Endothelial cell of hepatic sinusoid (primary cell): ENCODE measurements around the gene HM13.
"Not testable (repeated sequence)": the region's sequence is repeated elsewhere in the genome, so short reads cannot be mapped to it uniquely, and the experiment has no call there.

Source experiments
- in situ Hi-C: cut with HindIII; loops from 2 replicates; pipeline ENCODE4 v1.10.0; 2017; ENCODE audit warnings: low sequenced_read_pairs

Gene HM13

GRCh38 chr20:31579941-31580651, 65.9 kb downstream of the HM13 start:
- in situ Hi-C loops, result not testable (repeated sequence)

GRCh38 chr20:31580706-31581105, 66.5 kb downstream of the HM13 start:
- in situ Hi-C loops, result no loop called here

DNA sequence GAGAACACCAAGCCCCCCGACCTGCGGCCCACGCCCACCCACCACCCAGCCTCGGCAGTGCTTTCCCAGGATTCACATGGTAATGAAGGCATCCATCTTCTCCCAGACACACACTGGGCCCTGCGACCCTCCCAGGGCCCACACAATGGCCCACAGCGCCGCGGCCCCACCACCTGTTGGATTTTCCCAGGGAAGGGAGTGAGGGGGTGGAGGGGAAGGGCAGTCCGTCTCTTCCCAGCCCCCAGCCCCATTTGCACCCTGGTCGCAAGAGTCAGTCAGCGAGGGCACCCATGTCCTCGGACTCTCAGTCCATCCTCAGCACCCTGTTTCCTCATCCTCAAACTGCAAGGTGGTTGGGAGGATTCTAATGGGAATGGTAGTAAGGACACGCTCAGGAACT, 67.1 kb downstream of the HM13 start:
- in situ Hi-C loops, result no loop called here

DNA sequence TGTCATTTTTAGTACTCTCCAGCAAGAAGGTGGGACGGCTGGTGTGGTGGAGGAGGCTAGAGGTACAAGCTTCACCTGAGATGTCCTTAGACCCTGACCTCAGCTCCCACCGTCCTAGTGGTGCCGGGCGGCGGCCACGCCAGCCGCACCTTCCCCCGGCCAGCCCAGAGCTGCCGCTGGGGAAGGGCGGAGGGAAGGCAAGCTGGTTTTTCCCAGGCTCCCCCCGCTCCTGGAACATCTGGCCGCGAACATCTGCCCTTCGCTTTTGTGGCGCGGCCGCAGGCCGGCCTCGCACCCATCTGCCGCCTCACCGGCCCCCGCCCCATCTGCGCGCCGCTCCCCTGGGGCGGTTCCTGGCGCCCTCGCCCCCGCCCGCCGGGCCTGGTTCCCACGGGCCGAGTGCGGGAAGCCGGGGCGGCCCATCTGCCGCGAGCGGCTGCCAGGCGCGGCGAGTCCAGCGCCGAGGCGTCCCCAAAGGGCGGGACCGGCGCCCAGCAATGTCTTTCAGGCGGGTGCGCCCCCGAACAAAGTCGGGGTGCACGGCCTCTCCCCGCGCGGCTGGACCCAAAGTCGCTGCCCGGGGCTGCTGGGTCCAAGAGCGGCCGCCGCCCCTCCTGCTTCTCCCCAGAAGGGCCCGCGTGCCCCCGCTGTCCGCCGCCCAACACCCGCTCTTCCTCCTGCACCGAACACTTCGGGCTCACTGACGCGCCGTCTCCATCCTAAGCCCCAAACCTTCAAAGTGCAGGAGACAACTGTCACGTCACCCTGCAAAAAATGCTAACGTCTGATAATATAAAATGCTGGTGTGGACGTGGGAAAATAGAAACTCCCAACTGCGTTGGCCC, 73.5 kb downstream of the HM13 start:
- in situ Hi-C loops, result no loop called here

- in situ Hi-C loops, result no loop called here
These were observed 76.5 kb downstream of the HM13 start for GRCh38 chr20:31590717-31591225.

DNA sequence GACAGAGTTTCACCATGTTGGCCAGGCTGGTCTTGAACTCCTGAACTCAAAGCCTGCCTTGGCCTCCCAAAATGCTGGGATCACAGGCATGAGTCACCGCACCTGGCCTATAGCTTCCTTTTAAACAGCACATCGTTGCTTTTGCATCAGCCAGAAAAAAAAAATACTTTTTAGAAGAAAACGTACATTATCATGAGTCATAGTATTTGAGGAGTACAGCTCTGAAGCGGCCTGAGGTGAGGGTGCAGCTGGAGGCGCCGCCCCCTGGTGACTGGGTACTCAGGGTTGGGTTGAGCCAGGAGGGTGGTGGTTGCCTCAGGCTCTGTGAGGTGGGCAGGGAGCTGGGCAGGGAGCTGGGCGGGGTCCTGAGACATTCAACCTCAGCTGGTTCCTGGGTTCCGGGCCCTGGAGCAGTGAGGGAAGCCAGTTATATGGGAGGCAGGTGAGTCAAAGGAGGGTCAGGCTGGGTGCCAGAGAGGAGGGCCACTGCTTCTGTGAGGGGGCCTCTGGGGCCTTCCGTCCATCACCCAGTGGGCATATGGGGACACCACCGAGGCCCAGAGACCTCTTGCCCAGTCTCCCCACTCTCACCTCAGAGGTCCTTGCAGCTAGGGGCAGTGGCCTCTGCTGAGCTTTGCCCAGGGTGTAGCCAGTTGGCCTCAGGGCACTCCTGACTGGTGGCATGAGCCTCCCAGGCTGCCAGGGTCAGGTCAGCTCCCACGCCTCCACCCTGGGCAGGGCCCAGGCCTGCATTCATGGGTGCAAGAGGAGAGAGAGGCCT, 79.2 kb downstream of the HM13 start:
- in situ Hi-C loops, result no loop called here

GRCh38 chr20:31594002-31594557, 79.8 kb downstream of the HM13 start:
- in situ Hi-C loops, result no loop called here

DNA sequence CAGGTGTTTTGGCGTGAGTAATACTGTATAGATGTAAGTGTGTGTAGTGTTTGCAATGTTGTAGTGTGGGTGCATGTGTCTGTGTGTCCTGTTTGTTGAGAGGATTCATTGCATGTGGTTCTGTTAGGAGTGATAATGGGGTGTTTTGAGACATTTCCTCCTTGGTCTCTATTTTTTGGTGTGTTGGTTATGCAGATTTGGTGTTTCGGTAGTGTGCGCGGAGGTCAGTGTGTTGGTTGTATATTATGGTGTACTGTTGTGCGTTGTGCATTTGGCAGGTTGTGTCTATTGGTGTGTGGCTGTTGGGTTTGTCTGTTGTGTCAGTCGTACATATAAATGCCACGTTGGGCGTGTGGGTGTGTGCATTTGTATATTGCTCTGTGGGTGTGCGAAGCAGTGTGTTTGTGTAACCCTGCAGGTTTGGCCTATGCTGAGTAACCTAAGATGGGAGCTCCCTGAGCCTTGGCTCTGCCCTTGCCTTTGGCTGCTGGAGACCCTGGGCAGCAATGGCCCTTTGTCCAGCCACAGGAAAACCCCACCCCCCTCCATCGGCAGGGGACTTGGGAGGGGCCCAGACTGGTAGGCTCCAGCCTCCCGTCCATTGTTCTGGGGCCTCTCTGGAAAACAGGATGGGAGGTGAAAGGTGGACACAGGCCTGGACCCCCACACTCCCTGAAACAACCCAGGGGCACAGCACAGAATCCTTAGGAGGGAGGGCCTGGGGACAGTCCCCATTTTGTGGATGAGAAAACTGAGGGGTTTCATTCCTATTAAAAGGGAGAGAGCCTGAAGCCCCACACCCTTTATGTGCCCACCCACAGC, 80.5 kb downstream of the HM13 start:
- in situ Hi-C loops, result no loop called here

DNA sequence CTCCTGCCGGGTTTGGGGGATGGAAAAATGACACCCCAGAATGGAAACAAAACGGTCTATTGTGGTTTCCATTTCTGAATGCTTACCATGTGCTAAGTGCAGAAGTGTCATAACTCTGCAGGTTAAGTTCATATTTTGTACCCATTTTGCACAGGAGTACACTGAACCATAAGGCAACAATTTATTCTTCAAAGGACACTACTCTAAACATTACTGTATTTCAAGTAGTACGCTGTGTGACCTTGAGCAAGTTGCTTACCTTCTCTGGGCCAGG, 81.1 kb downstream of the HM13 start:
- in situ Hi-C loops, result no loop called here

DNA sequence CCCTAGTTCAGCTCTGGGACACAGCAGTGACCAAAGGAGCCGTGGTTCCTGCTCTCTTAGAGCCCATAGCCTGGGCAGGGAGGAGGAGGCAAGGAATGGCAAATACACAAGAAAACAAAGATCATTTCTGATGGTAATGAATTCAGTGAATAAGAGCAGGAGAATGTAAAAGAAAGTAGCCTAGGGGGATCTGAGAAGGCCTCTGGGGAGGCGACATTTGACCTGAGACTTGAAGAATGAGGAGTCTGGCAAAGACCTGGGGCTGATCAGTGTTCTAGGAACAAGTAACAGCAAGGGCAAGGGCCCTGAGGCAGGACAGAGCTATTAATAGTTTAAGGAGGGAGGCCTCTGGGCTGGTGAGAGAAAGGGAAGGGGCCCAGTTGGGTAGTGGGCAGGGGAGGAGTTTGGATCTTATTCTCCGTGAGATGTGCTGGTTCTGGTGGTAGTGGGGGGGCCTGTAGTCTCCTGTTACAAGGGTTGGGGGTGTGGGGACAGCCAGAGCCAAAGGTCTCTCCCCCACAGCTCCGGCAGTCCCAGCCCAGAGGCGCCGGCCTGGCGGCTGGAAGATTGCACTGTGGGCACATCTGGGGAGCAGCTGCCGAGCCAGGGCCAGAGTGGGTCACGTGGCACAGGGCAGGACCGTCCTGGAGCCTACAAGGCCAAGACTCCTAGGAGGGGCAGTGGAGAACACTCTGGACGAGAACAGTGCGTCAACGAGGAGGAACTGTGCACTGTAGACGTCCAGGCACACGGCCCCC, 81.6 kb downstream of the HM13 start:
- in situ Hi-C loops, result no loop called here

GRCh38 chr20:31596412-31596715, 82.1 kb downstream of the HM13 start:
- in situ Hi-C loops, result not testable (repeated sequence)

GRCh38 chr20:31596831-31597480, 82.7 kb downstream of the HM13 start:
- in situ Hi-C loops, result no loop called here

GRCh38 chr20:31597481-31597855, 83.2 kb downstream of the HM13 start:
- in situ Hi-C loops, result no loop called here

DNA sequence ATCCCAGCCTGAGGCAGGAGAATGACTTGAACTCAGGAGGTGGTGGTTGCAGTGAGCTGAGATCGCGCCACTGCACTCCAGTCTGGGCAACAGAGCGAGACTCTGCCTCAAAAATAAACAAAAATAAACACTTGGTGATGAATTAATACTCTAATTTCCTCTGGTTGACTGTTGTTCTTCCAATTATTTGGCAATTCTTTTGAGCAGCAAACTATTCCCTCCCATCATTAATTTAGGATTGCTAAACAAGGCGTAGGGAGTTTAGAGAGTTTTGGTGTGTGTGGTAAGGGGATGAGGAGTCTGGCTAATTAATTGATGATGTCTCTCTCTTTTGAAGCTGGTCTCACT, 88.2 kb downstream of the HM13 start:
- in situ Hi-C loops, result no loop called here

DNA sequence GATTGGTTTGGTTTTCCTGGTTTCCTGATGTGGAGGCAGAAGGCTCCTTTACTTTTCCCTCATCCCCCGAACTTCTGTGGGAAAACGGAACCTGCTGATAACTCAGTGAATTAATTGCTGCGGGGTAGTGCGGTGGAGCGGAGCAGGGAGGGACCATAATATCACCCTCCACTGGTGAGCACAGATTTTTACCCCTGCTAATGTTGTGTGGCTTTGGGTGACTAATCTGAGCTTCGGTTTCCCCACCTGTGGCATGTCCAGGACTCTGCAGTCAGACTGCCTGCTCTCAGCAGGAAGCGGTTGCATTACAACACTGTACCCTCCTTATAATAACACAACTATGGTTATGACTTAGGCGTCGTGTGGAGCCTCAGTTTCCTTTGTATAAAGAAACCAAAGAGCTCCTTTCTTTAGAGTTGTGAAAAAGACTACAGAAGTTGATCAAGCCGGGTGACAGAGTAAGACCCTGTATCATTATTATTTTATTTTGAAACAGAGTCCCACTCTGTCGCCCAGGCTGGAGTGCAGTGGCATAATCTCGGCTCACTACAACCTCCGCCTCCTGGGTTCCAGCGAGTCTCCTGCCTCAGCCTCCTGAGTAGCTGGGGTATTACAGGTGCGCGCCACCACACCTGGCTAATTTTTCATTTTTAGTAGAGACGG, 88.7 kb downstream of the HM13 start:
- in situ Hi-C loops, result no loop called here

DNA sequence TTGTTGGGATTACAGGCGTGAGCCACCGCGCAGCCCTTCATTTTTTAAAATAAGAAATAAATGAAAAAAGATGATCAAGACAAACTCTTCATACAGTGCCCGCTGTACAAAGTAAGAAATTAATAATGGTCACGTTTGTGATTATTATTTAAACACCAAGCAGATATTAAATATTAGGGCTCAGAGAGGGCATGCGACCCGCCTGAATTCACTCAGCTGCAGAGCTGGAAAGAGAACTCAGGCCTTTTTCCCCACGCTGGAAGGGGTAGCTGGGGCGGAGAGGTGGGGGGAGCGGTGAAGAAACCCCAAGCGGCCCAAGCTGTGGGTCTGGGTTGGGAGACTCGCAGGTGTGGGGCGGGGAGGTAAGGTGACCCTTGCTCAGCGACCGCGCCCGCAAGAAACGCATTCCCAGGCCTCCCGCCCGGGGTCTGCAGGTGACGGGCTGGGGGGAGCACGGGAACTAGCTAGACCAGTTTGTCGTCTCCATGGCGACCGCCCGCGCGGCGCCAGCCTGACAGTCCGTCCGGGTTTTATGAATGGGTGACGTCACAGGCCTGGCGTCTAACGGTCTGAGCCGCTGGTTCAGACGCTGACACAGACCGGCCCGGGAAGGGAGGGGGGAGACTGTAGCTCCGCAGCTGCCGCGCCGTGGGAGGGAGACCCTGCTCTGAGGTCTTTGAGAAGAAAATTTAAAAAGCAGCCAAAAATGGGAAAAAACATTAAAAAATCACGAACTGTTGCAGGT, 89.8 kb downstream of the HM13 start:
- in situ Hi-C loops, result no loop called here

GRCh38 chr20:31604567-31605030, 90.4 kb downstream of the HM13 start:
- in situ Hi-C loops, result no loop called here
